ENCODE data around the gene BRIP1.
"Not testable (repeated sequence)": the region's sequence is repeated elsewhere in the genome, so short reads cannot be mapped to it uniquely, and the experiment has no call there.

The BRIP1 gene

DNA sequence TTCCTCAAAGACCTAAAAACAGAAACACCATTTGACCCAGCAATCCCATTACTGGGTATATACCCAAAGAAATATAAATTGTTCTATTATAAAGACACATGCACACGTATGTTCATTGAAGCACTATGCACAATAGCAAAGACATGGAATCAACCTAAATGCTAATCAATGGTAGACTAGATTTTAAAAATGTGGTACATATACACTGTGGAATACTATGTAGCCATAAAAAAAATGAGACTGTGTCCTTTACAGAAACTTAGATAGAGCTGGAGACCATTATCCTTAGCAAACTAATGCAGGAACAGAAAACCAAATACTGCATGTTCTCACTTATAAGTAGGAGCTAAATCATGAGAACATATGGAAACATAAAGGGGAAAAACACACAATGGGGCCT lies 36.5 kb downstream of the BRIP1 start:
- DNase-seq, result not testable (repeated sequence)

GRCh38 chr17:61826198-61826597 lies 37.1 kb downstream of the BRIP1 start:
- DNase-seq, result not testable (repeated sequence)

GRCh38 chr17:61825448-61826137 lies 37.7 kb downstream of the BRIP1 start:
- no peak for DNase-seq

DNA sequence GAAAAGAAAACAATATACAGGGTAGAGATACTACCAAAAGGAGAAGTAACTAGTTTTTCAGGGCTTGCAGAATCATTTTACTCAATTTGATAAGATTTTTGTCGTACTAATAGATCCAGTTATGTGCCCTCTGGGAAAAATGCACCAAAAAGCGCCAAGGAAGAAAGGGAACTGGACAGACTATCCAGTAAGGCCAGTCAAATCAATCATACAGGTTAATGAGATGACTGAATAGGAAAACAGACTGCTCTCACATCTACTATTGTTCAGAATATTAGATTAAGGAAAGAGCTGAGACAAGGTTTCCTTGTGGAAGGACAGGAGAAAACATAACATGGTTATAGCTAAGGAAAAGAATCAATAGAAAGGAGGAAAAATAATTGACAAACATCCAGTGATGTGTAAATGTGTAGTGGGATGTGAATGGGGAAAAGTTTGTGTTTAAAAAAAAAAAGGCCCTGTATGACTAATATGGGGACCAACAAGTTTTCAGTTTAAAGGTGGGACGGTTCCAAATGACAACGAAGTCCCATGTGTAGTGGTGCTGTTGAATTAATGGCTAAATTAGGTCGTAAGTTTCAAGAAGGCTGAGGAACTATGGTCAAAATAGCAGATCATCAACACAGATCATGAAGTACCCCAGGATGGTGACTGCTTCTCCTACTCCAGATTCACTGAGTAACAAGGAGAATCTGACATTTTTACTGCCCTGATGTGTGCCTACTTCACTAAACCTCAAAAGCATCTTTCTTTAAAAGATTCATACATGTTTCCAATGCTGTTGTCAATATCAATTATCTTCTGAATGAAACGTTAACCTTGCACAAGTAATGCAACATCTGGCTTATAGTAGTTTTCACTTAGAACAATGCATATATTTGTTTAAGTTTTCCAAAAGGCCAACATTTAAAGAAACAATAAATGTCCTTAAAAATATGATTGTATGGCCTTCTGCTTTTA lies 40.7 kb downstream of the BRIP1 start:
- no peak for DNase-seq

DNA sequence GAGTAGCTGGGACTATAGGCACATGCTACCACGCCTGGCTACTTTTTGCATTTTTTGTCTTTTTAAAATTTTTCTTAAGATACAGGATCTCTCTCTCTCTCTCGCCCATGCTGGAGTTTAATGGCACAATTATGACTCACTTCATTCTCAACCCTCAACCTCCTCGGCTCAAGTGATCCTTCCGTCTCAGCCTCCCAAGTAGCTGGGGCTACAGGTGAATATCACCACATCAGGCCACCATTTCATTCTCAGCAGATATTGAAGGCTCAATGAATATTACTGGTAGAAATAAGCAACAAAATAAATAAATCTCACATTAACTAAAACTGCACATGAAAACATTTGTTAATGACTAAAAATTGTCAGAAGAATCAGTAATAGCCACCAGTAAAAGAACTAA lies 41.7 kb downstream of the BRIP1 start:
- DNase-seq, result no peak

GRCh38 chr17:61819265-61819664 lies 44.1 kb downstream of the BRIP1 start:
- not testable (repeated sequence) for DNase-seq

DNA sequence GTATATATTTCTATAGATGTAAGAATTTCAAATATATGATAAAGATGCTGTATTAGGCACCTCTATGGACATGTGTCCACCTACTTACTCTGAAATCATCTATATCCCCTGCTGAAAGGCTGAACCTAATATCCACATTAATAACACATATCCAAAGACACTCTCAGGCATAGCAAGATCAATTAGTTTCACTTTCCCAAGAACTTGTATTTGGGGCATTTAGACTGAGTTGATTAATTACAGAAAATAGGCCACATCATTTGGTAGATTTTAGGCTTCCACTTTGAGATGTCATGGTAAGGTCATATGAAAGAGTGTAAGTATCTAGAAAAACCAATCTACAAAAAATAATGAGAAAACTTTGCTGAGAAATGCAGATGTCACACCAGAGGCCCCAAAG lies 45.1 kb downstream of the BRIP1 start:
- no peak for DNase-seq

DNA sequence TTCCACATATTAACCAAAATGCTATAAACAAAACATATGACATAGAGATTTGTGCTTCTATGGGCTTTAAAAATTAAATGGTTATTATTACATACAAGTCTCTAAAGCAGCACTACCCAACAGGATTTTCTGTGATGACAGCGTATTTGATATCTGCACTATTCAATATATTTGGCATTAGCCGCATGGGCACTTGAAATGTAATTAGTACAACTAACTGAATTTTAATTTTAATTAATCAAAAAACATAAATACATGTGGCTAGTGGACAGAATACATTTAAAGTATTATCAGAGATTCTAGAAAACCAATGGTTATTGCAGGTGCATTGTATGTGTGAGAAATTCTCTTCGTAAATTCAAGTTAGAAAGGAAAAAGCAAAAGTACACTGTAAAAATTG lies 45.9 kb downstream of the BRIP1 start:
- no peak for DNase-seq

DNA sequence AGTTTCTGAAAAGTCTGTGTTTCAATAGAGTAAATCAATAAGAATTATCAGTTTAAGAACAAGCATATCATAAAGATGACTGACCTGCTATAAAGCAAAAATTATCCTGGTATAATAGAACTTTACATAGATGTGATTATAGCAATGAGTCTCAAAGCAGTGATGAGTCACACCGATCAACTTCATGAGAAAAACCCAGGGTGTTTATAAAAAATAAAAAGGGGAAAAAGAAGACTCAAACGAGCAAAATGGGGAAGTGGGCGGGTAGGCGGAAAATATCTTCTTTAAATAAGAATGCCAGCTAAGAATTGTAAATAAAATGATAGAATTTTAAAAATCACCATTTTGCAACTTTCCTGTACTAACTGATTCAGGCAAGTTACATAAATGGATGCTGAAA lies 46.8 kb downstream of the BRIP1 start:
- no peak for DNase-seq

DNA sequence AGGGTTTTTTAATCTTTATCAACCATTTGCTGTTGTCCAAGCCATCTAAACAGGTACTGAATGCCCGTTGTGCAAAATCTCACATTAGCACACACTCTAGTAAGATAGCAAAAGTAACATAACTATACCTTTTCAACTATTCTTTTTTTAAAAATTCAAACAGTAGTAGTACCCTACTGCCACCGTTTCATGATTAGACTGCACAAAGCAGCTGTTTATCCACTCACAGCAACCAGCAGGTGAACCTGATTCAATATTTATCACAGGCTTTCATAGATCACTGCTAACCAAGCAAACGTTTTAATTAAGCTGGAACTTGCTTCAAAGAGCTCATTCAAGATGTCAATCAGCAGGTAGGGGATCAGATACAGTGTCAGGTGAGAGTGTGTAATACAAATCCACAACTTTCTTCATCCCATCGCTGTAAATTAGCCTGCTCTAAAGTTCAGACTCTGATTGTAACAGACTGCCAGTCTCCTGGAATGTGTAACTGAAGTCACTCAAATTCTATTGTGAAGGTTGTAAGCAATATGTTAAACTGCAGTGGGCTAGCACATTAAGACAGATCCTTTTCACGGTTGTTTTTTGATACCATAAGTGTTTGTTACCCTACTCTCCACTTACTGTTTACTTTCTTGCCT lies 47.3 kb downstream of the BRIP1 start:
- DNase-seq, result no peak

GRCh38 chr17:61814485-61814884 lies 48.8 kb downstream of the BRIP1 start:
- no peak for DNase-seq

- no peak for DNase-seq
Observed at GRCh38 chr17:61813211-61813610, 50.1 kb downstream of the BRIP1 start.

- DNase-seq, result no peak
Observed at GRCh38 chr17:61812747-61813146, 50.6 kb downstream of the BRIP1 start.

DNA sequence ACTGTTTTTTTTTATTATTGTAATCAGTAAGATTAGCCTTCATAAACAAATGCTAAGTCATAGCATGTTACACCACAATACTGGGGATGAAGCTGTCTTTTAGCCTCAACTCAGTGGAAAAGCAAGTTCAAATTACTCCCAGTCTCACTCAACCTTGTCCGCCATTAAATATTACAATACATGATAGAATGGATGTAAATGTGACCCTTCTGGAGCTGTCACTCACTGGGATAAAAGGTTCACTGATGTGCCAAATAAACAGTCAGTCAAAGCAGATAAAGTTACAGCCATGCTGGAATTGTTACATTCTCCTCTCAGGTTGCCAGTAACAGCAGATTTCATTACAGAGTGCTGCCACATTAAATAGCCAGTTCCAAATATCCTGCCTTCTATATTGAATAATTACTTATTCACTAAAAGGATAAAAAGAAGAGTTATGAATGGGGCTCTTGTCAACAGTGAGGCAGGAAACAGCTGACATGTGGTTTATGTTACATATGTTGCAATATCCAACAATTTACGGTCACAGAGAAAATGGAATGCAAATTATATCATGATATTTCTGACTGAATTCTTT lies 53.4 kb downstream of the BRIP1 start:
- no peak for DNase-seq

DNA sequence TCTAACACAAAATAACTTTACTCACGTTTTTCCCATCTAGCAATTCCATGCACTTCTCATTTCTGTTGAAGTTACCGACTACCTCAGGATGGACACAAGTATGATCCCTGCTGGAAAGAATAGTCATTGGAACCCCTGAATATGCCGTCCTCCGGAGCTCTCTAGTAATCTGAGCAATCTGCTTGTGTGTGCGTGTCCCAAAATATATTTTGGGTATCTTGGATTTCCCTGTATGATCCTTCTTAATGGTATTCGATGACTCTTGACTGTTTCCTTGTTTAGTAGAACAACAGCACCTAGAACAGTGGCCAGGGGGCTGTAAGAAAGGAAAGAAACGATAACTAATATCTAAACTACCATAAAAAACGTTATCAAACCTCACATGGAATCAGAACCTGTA lies 54.9 kb downstream of the BRIP1 start:
- DNase-seq, result no peak

- DNase-seq, result no peak
Observed at GRCh38 chr17:61806936-61807335, 56.4 kb downstream of the BRIP1 start.

GRCh38 chr17:61806081-61806828 lies 57.1 kb downstream of the BRIP1 start:
- DNase-seq, result no peak

GRCh38 chr17:61805399-61805798 lies 57.9 kb downstream of the BRIP1 start:
- DNase-seq, result no peak

DNA sequence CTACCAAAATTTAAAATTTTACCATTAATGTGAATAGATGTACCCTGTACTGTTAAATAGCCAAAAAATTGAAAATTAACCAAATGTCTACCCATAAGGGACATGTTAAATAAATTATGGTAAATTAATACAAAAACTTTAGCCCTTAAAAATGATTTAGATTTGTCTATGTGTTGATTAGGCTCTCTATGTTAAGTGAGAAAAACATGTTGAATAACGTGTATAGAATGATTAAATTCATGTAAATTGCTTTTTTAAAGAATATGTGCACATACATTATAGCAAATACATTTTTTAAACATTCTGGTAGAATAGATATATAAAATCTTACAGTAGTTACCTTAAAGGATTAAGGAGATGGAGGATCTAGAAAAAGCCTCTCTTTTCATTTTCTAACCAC lies 59.5 kb downstream of the BRIP1 start:
- no peak for DNase-seq

DNA sequence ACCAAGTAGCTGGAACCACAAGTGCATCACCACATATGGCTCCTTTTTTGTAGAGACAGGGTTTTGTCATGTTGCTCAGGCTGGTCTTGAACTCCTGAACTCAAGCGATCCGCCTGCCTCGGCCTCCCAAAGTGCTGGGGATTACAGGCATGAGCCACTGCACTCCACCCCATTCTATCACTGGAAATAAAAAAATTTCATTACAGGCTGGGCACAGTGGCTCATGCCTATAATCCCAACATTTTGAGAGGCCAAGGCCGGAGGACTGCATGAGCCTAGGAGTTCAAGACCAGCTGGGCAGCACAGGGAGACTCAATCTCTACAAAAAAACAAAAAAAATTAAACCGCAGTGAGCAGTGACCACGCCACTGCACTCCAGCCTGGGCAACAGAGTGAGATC lies 60.1 kb downstream of the BRIP1 start:
- no peak for DNase-seq

GRCh38 chr17:61799812-61800484 lies 63.4 kb downstream of the BRIP1 start:
- no peak for DNase-seq

DNA sequence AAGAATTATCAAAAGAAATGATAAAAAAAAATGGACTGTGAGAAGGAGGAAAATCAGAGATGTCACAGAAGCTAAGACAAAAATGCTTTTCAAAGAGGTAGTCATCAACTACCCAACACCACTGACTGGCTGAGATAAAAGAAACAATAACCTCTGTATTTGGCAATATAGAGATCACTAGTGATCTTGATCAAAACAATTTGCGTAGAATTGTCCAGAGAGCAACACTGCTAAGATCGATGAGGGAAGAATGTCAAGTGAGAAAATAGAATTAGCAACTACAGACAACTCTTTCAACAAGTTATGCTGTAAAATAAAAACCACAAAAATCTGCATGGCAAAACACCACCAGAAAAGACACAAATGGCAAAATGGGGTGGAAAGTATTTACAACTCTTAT lies 66.0 kb downstream of the BRIP1 start:
- no peak for DNase-seq
